Nephron (organoid): ENCODE results near the gene GINS2.
A peak's percentile ranks its signal among the peaks of the same experiment; 100 is the strongest.

Experiments
- H3K27ac Mint-ChIP-seq, 3 experiments: 2 replicates each; pipeline ENCODE4 v1.8.0; 2020; ENCODE audit warnings: mixed read lengths in 3 of 3, mild to moderate bottlenecking in 2 of 3, moderate library complexity in 1 of 3
- H3K27me3 Mint-ChIP-seq: 2 replicates; pipeline ENCODE4 v1.8.0; 2021; ENCODE audit warnings: low read depth, mild to moderate bottlenecking, moderate library complexity, mixed read lengths
- H3K36me3 Mint-ChIP-seq: 2 replicates; pipeline ENCODE4 v1.8.0; 2020; ENCODE audit warnings: low read depth, mixed read lengths
- H3K4me1 Mint-ChIP-seq: 2 replicates; pipeline ENCODE4 v1.8.0; 2020; ENCODE audit warnings: mixed read lengths
- H3K4me3 Mint-ChIP-seq, 3 experiments: 2 replicates each; pipeline ENCODE4 v1.8.0; 2020; ENCODE audit warnings: mild to moderate bottlenecking in 3 of 3, mixed read lengths in 3 of 3, moderate library complexity in 2 of 3
- H3K9me3 Mint-ChIP-seq: 2 replicates; pipeline ENCODE4 v1.8.0; 2020; ENCODE audit warnings: mixed read lengths
- TF ChIP-seq, protein P1 (sequence below), 3 experiments: fragments of 200-600 bp; sonication (generic); IDR thresholded peaks; one replicate each; pipeline ENCODE4 v1.5.0; 2021; ENCODE audit warnings: antibody characterized with exemption in 3 of 3; ENCODE audit not compliant: unreplicated experiment in 3 of 3

The GINS2 gene

DNA sequence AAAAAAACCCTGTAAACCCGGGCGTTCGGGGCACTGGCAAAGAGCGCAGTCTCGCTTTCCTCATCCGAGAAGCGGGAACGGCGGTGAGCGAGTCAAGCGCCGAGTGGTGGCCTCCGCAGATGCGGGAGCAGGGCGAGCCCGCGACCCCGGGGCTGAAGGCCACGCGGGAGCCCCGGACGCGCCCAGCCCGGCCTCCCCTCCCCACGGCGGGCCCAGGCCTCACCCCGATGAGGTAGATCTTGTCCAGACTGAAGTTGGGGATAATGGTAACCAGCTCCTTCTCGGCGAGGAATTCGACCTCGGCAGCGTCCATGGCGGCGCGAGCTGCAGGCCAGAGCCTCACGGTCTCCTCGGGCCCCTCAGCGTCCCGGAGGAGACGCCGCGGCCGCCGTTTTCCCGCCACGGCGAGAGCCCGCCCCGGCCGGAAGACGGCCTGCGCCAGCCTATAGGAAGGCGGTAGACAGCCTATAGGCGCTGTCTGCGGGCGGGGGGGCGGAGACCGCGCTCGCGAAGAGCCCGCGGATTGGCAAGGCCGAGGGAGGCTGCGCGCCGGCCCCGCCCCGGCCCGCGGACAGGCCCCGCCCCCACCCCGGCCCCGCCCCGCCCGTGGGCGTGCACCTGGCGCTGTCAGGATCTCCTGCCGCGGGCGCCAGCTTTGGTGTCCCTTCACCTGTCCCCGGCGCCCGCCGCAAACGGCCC lies at the start of gene GINS2:
TSS of gene GINS2 (minus strand) at position 369 of the 699 bp plus-strand sequence. CDS start at position 313, 56 bp downstream.
- H3K4me1 Mint-ChIP-seq = peaks cover 14% of the 10 kb centered on the region
- H3K36me3 Mint-ChIP-seq = peaks cover 3% of the 10 kb centered on the region
- TF ChIP-seq, protein P1, sequence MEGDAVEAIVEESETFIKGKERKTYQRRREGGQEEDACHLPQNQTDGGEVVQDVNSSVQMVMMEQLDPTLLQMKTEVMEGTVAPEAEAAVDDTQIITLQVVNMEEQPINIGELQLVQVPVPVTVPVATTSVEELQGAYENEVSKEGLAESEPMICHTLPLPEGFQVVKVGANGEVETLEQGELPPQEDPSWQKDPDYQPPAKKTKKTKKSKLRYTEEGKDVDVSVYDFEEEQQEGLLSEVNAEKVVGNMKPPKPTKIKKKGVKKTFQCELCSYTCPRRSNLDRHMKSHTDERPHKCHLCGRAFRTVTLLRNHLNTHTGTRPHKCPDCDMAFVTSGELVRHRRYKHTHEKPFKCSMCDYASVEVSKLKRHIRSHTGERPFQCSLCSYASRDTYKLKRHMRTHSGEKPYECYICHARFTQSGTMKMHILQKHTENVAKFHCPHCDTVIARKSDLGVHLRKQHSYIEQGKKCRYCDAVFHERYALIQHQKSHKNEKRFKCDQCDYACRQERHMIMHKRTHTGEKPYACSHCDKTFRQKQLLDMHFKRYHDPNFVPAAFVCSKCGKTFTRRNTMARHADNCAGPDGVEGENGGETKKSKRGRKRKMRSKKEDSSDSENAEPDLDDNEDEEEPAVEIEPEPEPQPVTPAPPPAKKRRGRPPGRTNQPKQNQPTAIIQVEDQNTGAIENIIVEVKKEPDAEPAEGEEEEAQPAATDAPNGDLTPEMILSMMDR (IDR thresholded peaks at IDR 0.05; ENCODE audit: unreplicated experiment in 3 of 3) = no peak
- H3K4me3 Mint-ChIP-seq = peak within 1 kb of the TSS; percentile 77 to 81 (median 81)
- H3K9me3 Mint-ChIP-seq = no peaks in the 10 kb centered on the region
- peaks cover 10% of the 10 kb centered on the region for H3K27me3 Mint-ChIP-seq
- no peak within 1 kb of the TSS for H3K27ac Mint-ChIP-seq

DNA sequence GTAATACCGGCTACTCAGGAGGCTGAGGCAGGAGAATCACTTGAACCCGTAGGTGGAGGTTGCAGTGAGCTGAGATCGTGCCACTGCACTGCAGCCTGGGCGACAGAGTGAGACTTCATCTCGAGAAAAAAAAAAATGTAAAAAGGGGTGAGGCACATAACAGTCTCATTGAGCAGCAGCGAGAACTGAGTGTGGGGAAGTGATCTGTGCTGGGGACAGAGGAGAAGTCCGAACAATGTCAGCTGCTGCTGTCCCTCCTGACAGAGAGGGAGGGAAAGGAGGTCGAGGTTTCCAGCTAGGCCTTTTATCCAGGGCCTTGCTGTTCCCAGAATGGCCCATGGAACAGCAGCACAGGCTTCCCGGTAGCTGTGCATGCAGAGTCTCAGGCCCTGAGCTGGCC lies 48.2 kb upstream of the GINS2 start:
- peaks cover 14% of the 10 kb centered on the region for H3K27me3 Mint-ChIP-seq
- TF ChIP-seq, protein P1 (IDR thresholded peaks at IDR 0.05; ENCODE audit: unreplicated experiment in 3 of 3) = no peak

DNA sequence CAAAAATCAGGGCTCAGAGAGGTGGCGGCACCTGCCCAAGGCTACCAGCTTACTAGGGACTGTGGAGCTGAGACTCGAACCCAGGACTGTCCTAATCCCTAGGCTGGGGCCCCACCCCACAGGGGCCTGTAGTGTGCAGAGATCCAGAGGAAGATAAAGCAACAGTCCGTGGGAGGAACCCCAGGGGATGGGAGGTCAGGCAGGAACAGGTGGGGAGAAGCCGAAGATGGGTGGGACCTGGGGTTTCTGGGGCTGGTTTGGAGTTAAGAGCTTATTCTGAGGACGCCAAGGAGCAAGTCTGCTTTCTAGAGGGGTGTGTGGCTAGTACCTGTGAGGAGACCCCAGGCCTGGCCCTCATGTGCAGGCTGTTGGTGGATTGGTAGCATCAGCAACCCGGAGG lies 47.2 kb upstream of the GINS2 start:
- H3K9me3 Mint-ChIP-seq = no peaks in the 10 kb centered on the region
- no peaks in the 10 kb centered on the region for H3K36me3 Mint-ChIP-seq
- H3K27ac Mint-ChIP-seq = no peak overlapping the region
- peaks cover 9% of the 10 kb centered on the region for H3K27me3 Mint-ChIP-seq
- TF ChIP-seq, protein P1 (IDR thresholded peaks at IDR 0.05; ENCODE audit: unreplicated experiment in 3 of 3) = no peak
- H3K4me1 Mint-ChIP-seq = peaks cover 2% of the 10 kb centered on the region
- no peak overlapping the region for H3K4me3 Mint-ChIP-seq

More for the DNA sequence above, 48.2 kb upstream of the GINS2 start:
- no peak overlapping the region for H3K27ac Mint-ChIP-seq
- H3K9me3 Mint-ChIP-seq = no peaks in the 10 kb centered on the region
- no peaks in the 10 kb centered on the region for H3K4me1 Mint-ChIP-seq
- no peak overlapping the region for H3K4me3 Mint-ChIP-seq
- no peaks in the 10 kb centered on the region for H3K36me3 Mint-ChIP-seq

DNA sequence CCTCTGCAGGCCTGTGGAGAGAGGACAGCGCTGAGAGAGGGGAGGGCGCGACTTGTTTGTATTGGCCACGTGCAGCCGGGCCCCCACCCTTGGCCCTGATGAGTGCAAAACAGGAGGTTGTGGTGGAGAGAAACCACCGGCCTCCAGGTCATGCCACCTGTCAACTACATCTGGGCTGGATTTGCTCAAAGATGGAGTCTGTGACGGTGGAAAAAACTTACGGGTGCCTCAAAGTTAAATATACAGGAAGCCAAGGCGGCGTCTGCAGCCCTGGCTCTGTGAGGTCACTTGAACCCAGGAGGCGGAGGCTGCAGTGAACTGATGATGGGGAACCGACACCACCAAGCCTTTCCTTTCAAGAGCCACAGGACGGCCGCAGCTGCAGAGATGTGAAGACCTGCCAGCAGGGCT lies 46.5 kb upstream of the GINS2 start:
- peaks cover 8% of the 10 kb centered on the region for H3K27me3 Mint-ChIP-seq
- no peak overlapping the region for H3K4me3 Mint-ChIP-seq
- no peaks in the 10 kb centered on the region for H3K9me3 Mint-ChIP-seq
- H3K4me1 Mint-ChIP-seq = peaks cover 6% of the 10 kb centered on the region
- no peak overlapping the region for H3K27ac Mint-ChIP-seq
- TF ChIP-seq, protein P1 (IDR thresholded peaks at IDR 0.05; ENCODE audit: unreplicated experiment in 3 of 3) = no peak
- no peaks in the 10 kb centered on the region for H3K36me3 Mint-ChIP-seq

DNA sequence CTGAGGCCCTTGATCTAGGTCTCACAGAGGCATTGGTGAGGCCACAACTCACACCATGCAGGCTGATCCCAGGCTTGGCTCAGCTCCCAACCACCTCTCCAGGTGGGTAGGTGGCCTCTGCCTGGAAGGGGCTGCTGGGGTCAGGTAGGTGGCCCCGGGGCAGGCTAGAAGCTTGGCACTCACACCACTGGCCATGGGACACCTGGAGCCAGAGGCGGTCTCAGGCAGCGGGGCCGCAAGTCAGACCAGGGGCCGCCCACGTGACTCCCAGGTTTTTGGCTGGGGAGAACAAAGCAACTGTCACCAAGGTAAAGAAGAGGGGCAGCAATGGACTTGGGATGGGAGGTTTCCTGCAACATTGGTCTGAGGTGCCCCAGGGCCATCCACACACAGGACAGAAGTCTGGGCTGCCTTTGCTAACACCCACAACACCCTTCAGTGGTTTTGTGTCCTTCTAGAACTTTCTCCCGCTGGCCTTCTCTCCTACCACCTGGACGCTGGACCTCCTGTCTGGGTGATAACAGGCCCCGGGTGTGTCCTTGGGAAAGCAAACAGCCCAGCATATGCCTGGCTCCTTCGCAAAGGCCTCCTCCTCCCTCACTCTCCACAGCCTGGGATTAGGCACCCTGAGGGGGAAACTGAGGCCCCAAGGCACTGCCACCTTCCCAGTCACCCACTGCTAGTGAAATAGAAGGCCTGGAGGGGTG lies 45.7 kb upstream of the GINS2 start:
- peaks cover 10% of the 10 kb centered on the region for H3K4me1 Mint-ChIP-seq
- H3K27me3 Mint-ChIP-seq = peaks cover 8% of the 10 kb centered on the region
- TF ChIP-seq, protein P1 (IDR thresholded peaks at IDR 0.05; ENCODE audit: unreplicated experiment in 3 of 3) = no peak
- no peak overlapping the region for H3K4me3 Mint-ChIP-seq
- H3K9me3 Mint-ChIP-seq = no peaks in the 10 kb centered on the region
- H3K36me3 Mint-ChIP-seq = no peaks in the 10 kb centered on the region
- H3K27ac Mint-ChIP-seq = no peak overlapping the region
